GM12865 (cell line): ENCODE measurements around the gene PIGK.

ENCODE experiments used
- DNase-seq: peaks from one replicate; pipeline ENCODE4 v3.0.0; 2010; ENCODE audit warnings: low read depth
- H3K4me3 ChIP-seq: 2 replicates; pipeline ENCODE4 v1.5.1; 2011; ENCODE audit warnings: mild to moderate bottlenecking, low read depth, low read length, control low read depth
- CTCF ChIP-seq: IDR thresholded peaks from 2 replicates; pipeline ENCODE4 v1.5.1; 2011; ENCODE audit warnings: low read length, control low read depth, low read depth, inconsistent platforms; ENCODE audit not compliant: insufficient read depth; ENCODE audit errors: missing control alignments

PIGK gene

GRCh38 chr1:77063118-77063517 lies 156.1 kb downstream of the PIGK start:
- no peak overlapping the region for H3K4me3 ChIP-seq
- DNase-seq: no peak
- TF ChIP-seq CTCF: no peak

- DNase-seq: no peak
- TF ChIP-seq CTCF: no peak
- no peak overlapping the region for H3K4me3 ChIP-seq
These were observed 158.1 kb downstream of the PIGK start for GRCh38 chr1:77061162-77061561.

GRCh38 chr1:77060000-77060399 lies 159.2 kb downstream of the PIGK start:
- no peak overlapping the region for H3K4me3 ChIP-seq
- no peak for TF ChIP-seq CTCF

GRCh38 chr1:77057994-77058585 lies 161.1 kb downstream of the PIGK start:
- no peak for DNase-seq
- H3K4me3 ChIP-seq: no peak overlapping the region
- TF ChIP-seq CTCF: no peak

More at GRCh38 chr1:77060000-77060399, 159.2 kb downstream of the PIGK start:
- DNase-seq: no peak

GRCh38 chr1:77056525-77056924 lies 162.7 kb downstream of the PIGK start:
- H3K4me3 ChIP-seq: no peak overlapping the region
- DNase-seq: no peak
- TF ChIP-seq CTCF: no peak

GRCh38 chr1:77051425-77051824 lies 167.8 kb downstream of the PIGK start:
- H3K4me3 ChIP-seq: no peak overlapping the region
- no peak for DNase-seq
- no peak for TF ChIP-seq CTCF

GRCh38 chr1:77048615-77049005 lies 170.6 kb downstream of the PIGK start:
- no peak for DNase-seq
- H3K4me3 ChIP-seq: no peak overlapping the region
- TF ChIP-seq CTCF: no peak
